ENCODE measurements around the gene GNAQ.

Gene GNAQ

DNA sequence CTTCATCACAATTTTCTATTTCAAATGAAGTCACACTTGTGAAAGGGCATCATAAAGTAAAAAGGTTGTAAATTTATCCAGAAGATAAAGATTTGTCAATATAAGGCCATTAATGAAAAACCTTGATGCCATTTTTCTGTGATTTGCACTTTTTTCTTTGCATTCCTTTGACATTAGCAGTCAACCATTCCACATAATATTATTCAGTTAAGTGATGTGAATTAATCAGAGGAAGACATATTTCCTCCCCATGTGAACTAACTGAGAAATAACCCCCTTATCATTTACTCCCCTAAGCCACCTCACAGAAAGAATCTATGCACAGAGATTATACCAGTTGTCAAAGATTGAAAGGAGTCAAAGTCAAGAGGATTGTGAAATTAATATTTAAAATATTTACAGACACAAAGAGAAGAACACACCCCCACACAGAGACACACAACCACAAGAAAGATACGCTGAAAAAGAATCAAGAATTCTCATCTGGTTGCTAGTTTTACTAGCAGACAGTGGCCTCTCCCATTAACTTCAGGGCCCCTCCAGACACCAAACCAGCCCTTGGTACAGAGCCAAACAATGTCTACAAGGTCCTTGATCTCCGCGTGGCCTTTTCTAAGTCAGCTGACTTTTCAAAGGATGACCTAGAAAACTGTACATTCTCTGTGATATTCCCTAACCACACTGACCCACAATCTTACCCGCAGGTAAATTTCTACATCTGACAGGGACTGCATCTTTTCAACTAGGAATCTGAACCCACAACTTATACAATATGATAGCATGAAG, 29.5 kb downstream of the GNAQ start:
- no peak for ATAC-seq

DNA sequence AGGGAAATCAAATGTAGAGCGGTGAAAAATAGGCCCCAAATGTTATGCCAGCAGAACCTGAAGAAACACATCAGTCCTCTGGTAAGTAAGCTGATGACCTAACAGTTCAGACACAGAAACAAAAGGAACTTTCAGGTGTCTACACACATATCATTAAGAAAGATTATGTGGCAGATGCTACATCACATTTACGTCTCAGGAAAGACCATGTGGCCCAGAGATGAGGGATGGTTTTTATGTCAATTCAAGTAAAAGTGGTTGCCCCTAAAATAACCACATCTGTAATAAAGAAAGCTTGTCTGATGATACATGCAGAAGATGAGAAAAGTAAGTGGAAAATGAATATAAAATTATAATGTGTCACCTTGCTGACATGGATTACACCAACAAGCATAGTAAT, 31.4 kb downstream of the GNAQ start:
- ATAC-seq: peak; percentile 60 to 75

DNA sequence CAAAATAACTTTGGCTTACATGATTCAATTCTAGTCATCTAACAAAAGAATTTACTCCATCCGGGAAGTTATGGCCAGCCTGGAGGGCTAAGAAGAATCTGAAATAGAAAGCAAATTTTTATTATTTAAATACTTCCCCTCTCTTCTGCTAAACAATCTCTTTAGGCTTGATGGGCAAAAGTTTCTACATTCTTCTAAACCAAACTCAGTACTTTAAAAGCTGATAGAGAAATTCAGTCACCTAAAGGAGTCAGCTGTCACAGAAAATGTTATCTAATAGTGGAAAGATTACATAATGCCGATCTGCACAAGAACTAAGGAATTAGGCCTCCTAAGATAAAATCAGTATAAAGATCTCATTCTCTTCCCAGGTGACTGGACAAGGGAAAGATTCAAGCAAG, 32.4 kb downstream of the GNAQ start:
- no peak for ATAC-seq

DNA sequence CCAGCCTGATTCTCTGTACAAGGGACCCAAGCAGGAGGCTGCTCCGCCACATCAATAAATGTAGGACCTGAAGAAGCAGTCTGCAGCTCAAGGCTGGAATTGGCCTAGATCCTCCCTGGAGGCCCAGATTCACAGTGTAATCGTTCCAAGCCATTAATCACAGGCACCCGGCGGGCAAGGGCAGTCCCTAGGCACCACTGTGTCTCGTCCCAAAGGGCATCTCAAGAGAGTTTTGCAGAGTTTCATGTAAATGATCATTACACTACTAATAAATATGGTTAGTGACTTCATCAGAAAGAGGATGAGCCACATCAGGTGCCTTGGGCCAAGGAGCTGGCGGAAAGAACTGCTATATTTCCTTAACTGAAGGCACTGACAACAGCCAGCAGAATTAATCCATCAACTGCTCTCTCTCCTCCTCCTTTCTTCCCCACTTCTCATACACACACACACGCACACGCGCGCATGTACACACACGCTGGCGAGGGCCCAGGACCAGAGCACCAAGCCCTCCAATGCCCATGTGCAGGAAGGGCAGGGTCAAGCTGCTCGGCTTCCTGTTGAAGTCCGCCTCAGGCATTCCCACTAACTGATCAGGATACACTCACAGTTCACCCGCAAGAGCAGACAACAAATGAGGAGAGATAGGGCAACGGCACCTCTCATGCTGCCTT, 33.9 kb downstream of the GNAQ start:
- no peak for ATAC-seq

DNA sequence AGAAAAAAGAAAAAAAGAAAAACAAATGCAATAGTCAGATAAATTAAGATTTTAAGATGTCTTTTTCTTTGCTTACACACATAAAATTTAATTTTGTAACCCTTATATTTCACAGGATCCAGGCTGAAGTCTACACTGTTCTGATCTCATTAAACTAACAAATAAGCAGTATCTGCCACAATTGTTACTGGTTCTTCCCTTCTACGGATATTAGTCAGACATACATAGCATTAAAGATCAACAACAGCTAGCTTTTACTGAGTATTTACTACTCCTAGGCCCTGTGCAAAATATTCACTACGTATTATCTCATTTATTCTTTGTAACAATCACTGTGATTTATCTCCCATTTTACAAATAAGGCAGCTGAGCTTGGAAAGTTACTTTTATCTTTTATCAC, 34.9 kb downstream of the GNAQ start:
- ATAC-seq: no peak

DNA sequence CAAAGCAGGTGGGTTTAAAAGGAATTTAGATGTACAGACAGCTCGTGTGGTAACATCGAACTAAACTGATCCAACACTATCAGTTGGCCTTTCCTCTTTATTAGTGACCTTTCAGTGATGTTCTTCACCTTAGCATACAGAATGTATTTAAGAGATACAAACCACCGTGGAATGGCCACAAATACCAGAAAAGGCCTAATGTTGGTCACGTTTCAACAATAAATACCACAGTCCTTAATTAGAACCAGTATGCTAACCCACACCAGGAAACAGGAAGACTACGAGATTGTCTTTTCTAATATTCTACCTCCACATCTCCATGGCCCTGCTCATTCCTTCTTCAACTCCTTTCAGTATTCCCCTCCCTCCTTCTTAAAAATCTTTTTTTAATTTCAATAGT, 40.4 kb downstream of the GNAQ start:
- ATAC-seq: no peak

DNA sequence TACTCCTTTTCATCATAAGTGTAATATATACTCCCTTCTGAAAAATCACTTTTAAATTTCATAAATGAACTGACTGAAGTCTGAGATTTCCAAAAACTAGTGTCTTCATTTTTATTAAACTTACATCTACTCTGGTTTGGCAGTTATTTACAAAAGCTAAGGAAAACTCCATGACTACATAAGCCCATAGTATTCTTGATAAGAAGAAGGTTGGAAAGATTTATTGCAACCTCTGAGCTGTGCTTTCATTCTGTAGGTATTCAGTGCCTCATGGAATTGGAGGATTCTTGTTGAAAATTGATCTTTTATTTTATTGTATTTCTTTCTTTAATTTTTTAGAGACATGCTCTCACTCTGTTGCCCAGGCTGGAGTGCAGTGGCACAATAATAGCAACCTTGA, 41.7 kb downstream of the GNAQ start:
- ATAC-seq: no peak

DNA sequence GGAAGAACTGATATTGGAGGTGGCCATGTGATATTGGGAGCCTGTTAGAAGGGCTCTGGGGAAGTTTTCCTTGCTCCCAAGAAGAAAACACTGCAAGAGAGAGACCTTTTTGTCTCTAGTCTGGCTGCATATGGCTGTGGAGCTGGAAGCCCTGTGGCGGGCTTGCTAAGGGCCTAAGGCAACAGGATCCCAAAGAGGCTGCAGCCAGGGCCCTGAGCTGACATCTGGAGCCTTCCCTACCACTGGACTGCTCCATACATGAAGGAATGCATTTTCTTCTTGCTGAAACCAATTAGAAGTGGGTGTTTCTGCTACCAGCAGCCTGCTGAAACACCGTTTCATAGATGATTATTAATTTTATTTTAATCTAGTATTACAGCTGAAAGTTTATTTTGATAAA, 42.2 kb downstream of the GNAQ start:
- ATAC-seq: no peak

DNA sequence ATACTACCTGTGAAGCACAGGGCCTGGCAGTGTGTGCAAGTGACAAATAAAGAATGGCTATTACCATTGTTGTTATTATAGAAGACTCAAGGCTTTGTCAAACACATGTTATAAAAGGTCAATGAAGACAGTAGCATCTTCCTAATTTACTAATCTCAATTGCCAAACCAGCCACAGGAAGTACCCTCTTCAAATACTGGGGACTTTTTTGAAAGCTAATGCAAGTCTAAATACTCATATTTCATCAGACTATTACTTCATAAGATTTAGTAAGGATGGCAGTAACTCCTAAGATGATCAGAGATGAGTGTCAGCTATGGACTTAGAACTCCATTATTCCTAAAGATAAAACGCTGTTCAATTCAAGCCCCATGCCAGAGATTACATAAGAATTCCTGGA, 43.0 kb downstream of the GNAQ start:
- no peak for ATAC-seq

DNA sequence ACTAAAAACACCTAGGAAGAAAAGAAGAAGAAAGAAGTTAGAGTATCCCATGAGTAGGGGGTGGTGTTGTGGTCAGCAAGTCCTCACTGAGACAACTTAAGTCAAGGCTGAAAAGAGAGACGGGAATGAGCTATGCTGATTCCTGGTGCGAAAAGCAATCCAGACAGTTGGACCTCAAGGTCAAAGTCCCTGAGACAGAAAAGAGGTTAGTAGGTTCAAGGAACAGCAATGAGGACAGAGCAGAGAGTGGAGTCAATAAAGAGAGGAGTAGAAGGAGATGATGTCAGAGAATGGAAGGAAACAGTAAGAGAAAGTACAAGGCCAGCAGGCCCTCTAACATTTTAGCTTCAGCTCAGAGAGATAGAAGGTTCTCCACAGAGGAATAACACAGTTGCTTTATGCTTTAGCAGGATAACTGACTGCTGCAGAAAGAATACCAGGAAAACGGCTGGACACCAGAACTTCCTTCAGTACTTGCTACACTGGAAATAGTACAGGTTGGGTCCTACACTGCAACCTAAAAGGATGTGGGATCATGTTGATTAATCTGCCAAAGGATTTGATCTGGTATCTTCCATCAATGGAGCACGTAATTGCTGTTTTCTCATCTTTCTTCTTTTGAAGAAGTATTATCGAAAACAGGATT, 43.6 kb downstream of the GNAQ start:
- no peak for ATAC-seq

DNA sequence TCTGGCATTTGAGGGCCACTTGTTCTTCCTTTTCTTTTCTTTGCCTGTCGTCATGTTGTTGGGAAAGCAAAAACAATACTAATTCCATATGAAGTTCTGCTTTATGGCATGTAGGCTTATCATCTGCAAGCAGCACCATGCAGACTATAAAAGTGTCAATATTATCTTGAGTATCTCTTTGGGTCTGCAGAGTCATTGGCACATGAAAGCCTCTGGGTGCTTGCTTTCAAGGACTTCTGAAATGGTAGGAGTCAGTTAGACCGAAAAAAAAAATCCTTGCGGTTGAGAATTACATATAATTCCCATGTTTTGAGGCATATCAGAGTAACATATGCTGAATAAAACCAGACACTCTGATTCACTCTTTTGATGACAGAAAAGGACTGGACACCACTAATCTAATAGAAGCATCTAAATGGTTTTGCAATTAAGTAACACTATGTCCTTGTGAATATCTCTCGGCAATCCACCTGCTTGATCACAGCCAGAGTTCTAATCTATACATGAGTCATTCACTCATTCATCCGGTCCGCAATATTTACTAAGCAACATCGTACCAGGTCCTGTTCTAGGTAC, 44.4 kb downstream of the GNAQ start:
- ATAC-seq: no peak

DNA sequence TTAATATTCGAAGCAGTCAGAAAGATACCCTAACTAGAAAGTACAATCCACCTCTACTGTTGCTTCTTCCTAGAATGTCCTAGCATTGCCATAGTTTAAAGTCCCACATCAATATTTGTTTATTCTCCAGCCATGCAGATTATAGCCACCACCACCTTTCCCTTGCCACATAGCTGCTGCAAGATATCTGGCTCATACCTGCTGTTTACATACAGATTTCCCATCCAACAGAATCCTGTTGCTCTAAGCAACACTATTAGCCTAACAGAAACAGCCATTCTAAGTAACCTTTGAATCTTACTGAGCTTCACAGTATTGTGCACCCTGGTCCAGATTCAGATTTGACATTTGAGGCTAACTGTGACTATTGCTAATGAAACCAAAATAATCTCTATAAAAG, 45.6 kb downstream of the GNAQ start:
- ATAC-seq: no peak

DNA sequence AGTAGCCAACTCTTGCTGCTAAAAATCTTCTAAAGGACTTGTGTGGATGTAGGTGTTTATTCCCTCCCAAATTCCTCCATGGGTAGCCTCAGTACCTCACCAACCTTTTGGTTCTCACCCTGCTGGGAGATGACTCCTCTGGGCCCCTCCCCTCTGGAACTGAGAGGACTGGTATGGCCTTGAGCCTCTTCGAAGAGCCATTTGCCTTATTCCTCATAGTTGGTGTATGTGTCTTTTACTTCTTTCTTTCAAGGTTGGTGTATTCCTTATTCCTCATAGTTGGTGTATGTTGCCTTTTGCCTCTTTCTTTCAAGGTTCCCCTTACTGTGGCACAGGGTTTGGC, 48.3 kb downstream of the GNAQ start:
- peak in 1 of 2 donors; percentile 37 for ATAC-seq

DNA sequence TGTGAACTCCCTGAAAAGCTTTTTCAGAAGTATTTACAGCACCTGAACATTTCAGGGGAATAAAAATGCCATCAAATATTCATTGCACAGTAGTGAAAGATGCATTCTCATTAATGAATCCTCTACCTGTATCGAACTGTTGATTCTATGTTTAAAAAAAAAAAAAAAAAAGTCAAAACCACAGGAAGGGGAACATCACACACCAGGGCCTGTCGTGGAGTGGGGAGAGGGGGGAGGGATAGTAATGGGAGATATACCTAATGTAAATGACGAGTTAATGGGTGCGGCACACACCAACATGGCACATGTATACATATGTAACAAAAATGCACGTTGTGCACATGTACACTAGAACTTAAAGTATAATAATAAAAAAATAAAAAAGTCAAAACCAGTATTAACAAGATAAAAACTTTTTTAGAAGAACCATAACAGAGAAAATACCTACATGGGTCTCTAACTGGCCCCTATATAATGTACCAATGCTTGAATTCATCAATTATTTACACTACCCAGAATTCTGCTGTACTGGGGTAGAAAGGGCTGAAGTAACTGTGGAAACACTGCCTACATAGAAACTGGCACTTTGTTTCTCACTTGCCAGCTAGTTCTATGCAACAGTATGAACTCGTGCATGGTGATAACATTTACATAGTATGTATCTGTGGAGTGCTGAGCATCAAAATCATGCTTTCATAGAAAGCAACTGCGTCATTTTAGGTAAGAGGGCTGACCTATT, 48.9 kb downstream of the GNAQ start:
- ATAC-seq: peak in 1 of 2 donors; percentile 5

DNA sequence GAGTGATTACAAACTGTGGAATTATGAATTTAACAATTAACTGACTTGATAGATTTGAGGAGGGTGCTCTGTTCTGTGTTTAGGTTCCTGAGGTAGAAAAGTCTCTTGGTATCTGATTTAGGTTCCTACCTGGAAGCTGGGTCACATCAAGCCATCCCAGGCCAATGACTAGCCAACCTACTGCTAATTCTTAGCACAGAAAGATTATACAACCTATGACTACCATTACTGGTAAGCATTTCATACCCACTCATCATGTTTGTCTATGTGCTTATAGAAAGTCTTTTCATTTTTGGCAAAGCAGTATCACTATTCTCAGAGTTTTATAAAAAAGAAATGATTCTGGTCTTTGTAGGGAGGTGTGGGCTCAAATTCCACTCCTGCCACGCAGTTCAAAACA, 49.7 kb downstream of the GNAQ start:
- ATAC-seq: no peak

DNA sequence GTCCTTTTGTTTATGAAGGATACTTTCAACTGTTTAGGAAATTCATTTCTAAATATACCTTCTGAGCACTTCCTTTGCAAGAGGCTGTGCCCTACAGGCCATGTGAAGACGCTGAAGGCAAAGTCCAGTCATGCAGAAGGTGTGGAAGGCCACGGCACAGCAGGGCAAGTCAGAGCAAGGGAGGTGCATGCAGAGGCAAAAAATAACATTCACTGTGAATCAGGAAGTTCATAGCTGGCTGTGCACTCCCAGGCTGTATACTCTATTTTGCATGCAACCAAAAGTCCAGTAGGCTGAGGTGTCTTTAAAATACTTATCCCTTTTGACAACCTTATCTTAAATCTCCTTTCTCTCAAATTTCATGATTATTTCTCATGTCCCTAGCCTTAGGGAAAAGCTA, 50.3 kb downstream of the GNAQ start:
- ATAC-seq: no peak

DNA sequence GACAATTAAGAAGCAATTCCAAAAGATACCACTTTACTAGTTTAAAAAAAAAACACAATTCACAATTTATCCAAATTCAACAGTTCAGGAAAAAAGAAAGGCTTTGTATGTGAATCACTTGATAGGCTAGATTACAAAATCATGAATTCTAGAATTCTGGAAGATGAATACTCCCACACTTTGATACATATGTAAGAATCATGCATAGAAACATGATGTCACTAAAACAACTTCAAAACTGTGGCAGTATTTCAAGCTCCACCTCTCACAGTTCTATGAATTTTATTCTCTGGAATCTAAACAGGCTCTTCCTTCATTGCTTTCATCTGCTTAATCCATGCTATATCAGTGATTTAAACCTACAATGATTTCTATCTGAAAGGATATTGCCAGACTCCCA, 51.0 kb downstream of the GNAQ start:
- ATAC-seq: no peak

DNA sequence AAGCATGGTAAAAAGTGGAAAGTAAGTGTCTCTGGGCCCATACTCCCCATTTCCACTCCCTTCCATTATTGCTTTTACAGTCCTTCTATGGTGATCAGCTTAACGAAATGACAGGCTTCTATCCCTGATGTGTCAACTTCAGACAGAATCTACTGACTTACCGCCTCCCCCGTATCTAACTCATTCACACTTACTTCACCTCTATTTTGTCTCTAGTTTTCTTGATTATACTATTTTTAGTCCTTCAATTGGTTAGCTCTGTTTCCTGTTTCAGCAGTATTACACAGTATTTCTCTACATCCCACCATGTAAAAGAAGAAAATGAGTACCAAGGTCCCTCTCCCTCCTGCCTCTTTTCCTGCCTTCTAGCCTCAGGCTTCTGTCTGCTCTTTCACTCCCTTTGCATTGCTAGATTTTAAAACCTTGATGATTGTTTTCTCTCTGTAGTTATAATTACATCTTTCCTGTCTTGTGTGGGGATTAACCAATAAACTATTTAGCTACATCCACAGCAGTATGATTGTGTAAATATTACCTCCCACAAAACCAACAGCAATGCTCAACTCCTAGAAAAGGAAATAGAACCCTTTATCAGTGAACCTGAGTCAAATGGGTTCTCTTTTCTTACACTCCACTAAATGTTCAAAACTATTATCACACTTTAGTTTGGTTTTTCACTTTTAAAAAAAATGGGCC, 53.4 kb downstream of the GNAQ start:
- peak; percentile 86 to 87 for ATAC-seq

DNA sequence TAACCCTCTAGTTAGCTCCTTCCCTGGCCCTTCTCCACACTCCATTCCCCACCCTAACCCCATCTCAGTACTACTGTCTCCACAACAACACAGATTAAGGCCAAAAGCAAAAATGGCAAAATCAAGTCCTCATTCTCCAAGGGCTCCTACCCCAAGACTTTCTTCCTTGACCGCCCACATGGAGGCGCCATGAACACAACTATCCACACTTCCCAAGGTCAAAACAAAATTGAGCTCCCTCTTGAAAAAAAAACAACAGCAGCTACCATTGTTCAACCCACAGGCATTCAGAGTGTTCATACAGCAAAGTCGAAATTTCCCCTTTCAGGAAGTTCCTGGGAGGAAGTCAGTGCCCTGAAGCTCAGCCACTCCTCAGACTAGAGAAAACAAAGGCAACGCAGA, 54.4 kb downstream of the GNAQ start:
- ATAC-seq: no peak

DNA sequence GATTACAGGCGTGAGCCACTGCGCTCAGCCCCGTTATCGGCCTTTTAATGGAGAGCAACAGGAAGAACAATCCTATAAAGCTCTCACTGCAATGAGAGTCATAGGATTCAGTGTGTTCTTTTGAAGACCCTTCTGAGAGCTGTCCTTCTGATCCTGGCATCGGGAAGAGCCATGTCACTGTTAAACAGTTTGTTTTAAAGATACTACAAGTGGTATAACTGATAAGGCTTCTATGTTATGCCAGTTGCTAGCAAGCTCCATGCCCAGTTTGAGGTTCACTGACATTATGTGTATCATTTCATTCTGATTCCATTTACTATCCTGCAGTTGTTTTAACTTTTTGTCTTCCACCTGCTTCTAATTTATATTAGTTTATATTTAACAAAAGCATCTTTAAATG, 55.8 kb downstream of the GNAQ start:
- ATAC-seq: no peak

DNA sequence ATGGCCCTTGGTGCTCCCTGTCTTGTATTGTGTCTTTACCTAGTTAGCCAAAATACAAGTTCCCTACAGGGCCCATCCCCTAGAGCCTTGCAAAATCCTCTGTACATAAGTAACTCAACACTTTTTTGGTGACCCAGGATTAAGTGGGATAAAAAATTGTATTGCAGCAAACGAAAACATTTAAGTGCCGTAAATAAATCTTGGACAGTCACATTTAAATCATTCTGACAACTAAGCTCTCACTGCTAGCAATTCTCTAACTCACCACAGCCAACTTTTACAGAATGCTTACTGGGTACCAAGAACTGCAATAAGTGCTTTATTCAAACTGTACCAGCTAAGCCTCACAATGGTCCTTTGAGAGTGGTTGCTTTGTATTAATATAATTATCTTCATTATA, 56.6 kb downstream of the GNAQ start:
- no peak for ATAC-seq

DNA sequence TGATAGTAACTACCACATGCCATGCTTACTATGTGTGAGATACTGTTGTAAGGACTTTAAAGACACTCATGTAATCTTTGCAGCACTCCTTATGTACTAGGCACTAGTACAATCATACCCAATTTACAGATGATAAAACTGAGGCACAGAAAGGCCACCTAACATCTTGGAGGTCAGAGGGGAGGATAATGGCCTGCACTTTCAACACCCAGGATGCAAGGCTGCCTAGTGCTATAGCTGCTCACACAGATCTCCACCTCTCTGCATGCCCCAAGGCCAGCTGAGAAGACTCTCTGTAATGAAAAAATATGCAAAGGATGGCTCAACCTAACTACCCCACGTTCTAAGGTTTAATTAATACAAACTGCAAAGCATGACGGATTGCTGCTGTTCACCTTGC, 57.2 kb downstream of the GNAQ start:
- no peak for ATAC-seq

DNA sequence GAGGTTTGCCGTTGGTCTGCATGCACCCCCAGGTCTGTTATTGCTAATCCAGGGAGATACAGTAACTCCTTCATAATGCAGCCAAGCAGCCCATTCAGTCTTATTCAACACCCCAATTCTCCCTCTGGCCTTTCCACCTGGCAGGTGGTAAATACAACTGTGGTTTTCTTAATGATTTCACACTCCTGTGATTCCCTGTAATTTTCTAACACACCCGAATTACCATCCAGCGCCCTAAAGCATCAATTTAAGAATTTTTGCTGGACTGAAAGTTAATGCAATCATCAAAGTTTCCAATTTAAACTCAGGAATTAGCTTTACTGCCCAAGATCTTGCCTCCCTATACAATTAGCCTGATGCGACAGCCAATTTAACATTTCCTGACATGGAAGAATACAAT, 62.5 kb downstream of the GNAQ start:
- no peak for ATAC-seq

Data from activated CD4-positive, CD25-positive, alpha-beta regulatory T cell treated with anti-CD3 and anti-CD28 coated beads, Interleukin-2, amount 50 U/mL, for 24 hours (primary cell).